ENCODE data around the gene ITGAX. TPM values are rescaled to one million over a fixed set of nuclear protein-coding genes. Genes with fewer than 3 reads are reported as not detected.
"Not testable (repeated sequence)": the region's sequence is repeated elsewhere in the genome, so short reads cannot be mapped to it uniquely, and the experiment has no call there.

Gene ITGAX
- total RNA-seq, 1 donor from 2014 or later, result not detected

DNA sequence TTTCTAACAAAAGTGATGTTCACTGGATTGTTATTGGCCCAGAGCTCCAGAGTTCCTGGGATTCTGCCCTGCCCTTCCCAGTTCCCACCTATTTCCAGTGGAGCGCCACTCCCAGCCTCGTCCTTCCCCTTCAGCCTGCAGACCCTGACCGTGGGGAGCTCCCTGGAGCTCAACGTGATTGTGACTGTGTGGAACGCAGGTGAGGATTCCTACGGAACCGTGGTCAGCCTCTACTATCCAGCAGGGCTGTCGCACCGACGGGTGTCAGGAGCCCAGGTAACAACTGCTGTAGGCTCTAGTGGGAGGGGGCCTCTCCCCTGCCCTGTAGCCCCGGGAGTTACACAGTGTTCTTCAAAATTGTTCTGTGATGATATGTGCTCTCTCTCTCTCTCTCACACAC is 61.4 kb downstream of the ITGAX start:
- Mint-ChIP-seq H3K9me3 (no peaks in the 10 kb centered on the region), H3K36me3 (no peaks in the 10 kb centered on the region), H3K4me3 (no peak overlapping the region), H3K27ac (no peak overlapping the region), H3K27me3 (peaks cover 36% of the 10 kb centered on the region), H3K4me1 (ENCODE audit: unreplicated experiment) (no peaks in the 10 kb centered on the region)
- DNase-seq (ENCODE audit: extremely low spot score, unreplicated experiment), result no peak
- TF ChIP-seq, protein P1, sequence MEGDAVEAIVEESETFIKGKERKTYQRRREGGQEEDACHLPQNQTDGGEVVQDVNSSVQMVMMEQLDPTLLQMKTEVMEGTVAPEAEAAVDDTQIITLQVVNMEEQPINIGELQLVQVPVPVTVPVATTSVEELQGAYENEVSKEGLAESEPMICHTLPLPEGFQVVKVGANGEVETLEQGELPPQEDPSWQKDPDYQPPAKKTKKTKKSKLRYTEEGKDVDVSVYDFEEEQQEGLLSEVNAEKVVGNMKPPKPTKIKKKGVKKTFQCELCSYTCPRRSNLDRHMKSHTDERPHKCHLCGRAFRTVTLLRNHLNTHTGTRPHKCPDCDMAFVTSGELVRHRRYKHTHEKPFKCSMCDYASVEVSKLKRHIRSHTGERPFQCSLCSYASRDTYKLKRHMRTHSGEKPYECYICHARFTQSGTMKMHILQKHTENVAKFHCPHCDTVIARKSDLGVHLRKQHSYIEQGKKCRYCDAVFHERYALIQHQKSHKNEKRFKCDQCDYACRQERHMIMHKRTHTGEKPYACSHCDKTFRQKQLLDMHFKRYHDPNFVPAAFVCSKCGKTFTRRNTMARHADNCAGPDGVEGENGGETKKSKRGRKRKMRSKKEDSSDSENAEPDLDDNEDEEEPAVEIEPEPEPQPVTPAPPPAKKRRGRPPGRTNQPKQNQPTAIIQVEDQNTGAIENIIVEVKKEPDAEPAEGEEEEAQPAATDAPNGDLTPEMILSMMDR (conservative IDR thresholded peaks at IDR 0.05), result no peak

DNA sequence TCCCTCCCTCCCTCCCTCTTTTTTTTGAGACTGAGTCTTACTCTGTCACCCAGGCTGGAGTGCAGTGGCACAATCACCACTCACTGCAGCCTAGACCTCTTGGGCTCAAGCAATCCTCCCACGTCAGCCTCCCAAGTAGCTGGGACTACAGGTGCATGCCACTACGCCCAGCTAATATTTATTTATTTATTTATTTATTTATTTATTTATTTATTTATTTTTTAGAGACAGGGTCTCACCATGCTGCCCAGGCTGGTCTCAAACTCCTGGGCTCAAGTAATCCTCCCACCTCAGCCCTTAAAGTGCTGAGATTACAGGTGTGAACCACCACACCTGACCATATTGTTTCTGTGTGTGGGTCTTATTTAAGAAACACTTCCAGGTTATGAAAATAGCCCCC is 62.1 kb downstream of the ITGAX start:
- H3K27ac Mint-ChIP-seq; H3K4me1 Mint-ChIP-seq (ENCODE audit: unreplicated experiment); H3K36me3 Mint-ChIP-seq; H3K4me3 Mint-ChIP-seq; H3K9me3 Mint-ChIP-seq; DNase-seq (ENCODE audit: extremely low spot score, unreplicated experiment): not testable (repeated sequence)
- H3K27me3 Mint-ChIP-seq, result peaks cover 36% of the 10 kb centered on the region

DNA sequence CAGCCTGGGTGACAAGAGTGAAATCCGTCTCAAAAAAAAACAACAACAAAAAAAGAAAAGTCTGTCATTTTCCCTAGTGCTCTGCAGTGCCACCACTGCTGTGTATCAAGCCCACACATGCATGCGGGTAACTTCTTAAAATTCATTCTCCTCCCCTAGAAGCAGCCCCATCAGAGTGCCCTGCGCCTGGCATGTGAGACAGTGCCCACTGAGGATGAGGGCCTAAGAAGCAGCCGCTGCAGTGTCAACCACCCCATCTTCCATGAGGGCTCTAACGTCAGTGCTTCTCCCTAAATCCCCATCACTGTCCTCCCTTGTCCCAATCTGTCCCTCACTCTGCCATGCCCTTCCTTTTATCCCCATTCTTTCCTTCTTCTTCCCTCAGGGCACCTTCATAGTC is 62.9 kb downstream of the ITGAX start:
- H3K9me3 Mint-ChIP-seq, result no peaks in the 10 kb centered on the region
- H3K4me1 Mint-ChIP-seq (ENCODE audit: unreplicated experiment), result no peaks in the 10 kb centered on the region
- TF ChIP-seq, protein P1 (conservative IDR thresholded peaks at IDR 0.05), result no peak
- H3K27ac Mint-ChIP-seq, result no peak overlapping the region
- H3K36me3 Mint-ChIP-seq, result no peaks in the 10 kb centered on the region
- no peak overlapping the region for H3K4me3 Mint-ChIP-seq
- no peak for DNase-seq (ENCODE audit: extremely low spot score, unreplicated experiment)
- peaks cover 42% of the 10 kb centered on the region for H3K27me3 Mint-ChIP-seq

DNA sequence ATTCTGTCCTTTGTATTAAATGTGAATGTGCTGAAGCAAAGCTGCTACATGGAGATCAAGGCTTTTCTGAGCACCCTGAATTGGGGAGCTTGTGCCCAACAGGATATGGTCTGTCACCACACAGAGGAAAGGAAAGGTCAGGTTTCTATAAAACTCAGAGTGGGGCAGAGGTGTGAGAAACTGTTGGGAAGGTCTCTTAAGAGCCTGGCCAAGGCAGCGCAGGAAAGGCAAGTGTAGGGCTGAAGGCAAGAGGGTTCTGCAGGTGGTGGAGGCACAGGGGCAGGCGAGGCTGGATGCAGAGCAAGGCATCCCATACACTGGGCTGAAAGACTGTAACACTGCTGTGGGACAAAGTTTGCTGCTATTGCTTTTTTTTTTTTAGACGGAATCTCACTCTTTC is 65.1 kb downstream of the ITGAX start:
- no peak for DNase-seq (ENCODE audit: extremely low spot score, unreplicated experiment)
- Mint-ChIP-seq H3K4me3 (no peak overlapping the region), H3K4me1 (ENCODE audit: unreplicated experiment) (no peaks in the 10 kb centered on the region), H3K27me3 (peaks cover 46% of the 10 kb centered on the region), H3K27ac (no peak overlapping the region), H3K36me3 (no peaks in the 10 kb centered on the region), H3K9me3 (no peaks in the 10 kb centered on the region)
- TF ChIP-seq, protein P1 (conservative IDR thresholded peaks at IDR 0.05), result no peak

DNA sequence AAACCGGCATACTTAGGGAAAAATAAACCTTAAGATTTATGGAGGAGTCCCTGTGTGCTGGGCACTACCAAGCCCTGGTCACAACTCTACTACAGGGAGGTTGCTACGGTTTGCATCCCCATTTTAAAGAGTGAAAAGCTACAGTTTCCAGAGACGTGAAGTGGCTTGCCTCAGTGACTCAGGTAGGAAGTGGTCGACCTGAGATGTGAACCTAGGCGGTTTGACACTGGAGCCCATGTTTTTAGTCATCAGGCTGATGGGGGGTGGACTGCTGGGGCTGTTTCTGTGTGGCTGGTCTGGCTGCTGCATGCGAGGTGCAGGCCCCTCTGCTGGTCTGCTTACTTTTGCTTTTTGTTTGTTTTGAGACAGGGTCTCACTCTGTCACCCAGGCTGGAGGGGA is 66.6 kb downstream of the ITGAX start:
- no peaks in the 10 kb centered on the region for H3K9me3 Mint-ChIP-seq
- no peak for DNase-seq (ENCODE audit: extremely low spot score, unreplicated experiment)
- TF ChIP-seq, protein P1 (conservative IDR thresholded peaks at IDR 0.05), result no peak
- H3K27me3 Mint-ChIP-seq, result peaks cover 43% of the 10 kb centered on the region
- no peak overlapping the region for H3K27ac Mint-ChIP-seq
- H3K4me1 Mint-ChIP-seq (ENCODE audit: unreplicated experiment), result no peaks in the 10 kb centered on the region
- no peak overlapping the region for H3K4me3 Mint-ChIP-seq
- no peaks in the 10 kb centered on the region for H3K36me3 Mint-ChIP-seq

DNA sequence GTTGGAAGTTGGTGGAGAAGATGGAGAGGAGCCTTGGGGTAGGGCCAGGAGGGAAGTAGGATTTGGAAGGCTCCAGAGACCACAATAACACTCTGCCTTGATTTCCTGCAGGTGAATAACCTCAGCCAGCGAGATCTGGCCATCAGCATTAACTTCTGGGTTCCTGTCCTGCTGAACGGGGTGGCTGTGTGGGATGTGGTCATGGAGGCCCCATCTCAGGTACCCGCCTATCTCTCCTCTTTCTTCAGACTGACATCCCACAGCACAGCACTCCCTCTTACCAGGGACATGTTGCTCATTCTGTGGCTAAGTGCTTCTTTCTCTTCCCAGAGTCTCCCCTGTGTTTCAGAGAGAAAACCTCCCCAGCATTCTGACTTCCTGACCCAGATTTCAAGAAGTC is 68.3 kb downstream of the ITGAX start:
- no peak for DNase-seq (ENCODE audit: extremely low spot score, unreplicated experiment)
- Mint-ChIP-seq H3K36me3 (no peaks in the 10 kb centered on the region), H3K4me3 (no peak overlapping the region), H3K4me1 (ENCODE audit: unreplicated experiment) (no peaks in the 10 kb centered on the region), H3K27me3 (peaks cover 39% of the 10 kb centered on the region), H3K9me3 (no peaks in the 10 kb centered on the region), H3K27ac (no peak overlapping the region)
- TF ChIP-seq, protein P1 (conservative IDR thresholded peaks at IDR 0.05), result no peak

Measured in type B pancreatic cell (in vitro differentiated cells).